Astrocyte of the spinal cord (primary cell): ENCODE data around the gene PML.

Experiments used
- DNase-seq: peaks from one replicate; pipeline ENCODE4 v3.0.0; 2011; ENCODE audit warnings: low read depth, low spot score
- H3K4me3 ChIP-seq: 2 replicates; pipeline ENCODE4 v1.5.1; 2011; ENCODE audit warnings: low read depth, mild to moderate bottlenecking, low read length, moderate library complexity
- in situ Hi-C: cut with HindIII; loops from 2 replicates; pipeline ENCODE4 v1.10.0; 2017; ENCODE audit warnings: low sequenced_read_pairs
- TF ChIP-seq, protein P1 (sequence below): IDR thresholded peaks from 2 replicates; pipeline ENCODE4 v1.5.1; 2012; ENCODE audit warnings: low read depth, mild to moderate bottlenecking, low read length, inconsistent platforms

Gene PML

DNA sequence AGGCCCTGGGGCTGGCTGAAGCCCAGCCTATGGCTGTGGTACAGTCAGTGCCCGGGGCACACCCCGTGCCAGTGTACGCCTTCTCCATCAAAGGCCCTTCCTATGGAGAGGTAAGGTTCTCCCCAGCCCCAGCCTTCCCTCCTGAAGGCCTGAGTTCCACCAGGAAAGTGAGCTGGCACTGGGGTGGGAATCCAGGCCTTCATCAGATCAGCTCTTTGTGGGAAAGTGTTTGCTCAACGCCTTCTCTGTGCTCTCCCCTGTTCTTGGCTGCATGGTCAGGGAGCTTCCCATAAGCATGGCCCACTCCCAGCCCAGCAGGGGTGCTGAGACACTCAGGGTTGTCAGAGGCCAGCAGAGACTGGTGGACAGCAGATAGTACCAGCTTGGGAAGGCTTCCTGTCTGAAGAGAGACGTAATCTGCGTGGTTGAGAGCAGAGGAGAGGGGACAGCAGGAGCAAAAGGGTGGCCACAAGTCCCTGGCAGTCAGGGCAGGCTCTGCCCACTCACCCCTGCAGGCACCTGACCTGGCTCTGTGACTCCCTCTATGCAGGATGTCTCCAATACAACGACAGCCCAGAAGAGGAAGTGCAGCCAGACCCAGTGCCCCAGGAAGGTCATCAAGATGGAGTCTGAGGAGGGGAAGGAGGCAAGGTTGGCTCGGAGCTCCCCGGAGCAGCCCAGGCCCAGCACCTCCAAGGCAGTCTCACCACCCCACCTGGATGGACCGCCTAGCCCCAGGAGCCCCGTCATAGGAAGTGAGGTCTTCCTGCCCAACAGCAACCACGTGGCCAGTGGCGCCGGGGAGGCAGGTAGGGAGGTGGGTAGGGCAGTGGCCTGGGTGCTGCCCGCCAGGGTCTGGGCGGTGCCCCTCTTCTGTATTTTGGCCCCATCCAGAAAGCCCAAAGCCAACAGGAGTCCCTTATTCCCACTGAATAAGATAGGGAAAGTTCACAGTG is 38.4 kb downstream of the PML start:
- in situ Hi-C loops = no loop called here
- TF ChIP-seq, protein P1, sequence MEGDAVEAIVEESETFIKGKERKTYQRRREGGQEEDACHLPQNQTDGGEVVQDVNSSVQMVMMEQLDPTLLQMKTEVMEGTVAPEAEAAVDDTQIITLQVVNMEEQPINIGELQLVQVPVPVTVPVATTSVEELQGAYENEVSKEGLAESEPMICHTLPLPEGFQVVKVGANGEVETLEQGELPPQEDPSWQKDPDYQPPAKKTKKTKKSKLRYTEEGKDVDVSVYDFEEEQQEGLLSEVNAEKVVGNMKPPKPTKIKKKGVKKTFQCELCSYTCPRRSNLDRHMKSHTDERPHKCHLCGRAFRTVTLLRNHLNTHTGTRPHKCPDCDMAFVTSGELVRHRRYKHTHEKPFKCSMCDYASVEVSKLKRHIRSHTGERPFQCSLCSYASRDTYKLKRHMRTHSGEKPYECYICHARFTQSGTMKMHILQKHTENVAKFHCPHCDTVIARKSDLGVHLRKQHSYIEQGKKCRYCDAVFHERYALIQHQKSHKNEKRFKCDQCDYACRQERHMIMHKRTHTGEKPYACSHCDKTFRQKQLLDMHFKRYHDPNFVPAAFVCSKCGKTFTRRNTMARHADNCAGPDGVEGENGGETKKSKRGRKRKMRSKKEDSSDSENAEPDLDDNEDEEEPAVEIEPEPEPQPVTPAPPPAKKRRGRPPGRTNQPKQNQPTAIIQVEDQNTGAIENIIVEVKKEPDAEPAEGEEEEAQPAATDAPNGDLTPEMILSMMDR = no peak

GRCh38 chr15:74034206-74034755 is 39.8 kb downstream of the PML start:
- in situ Hi-C loops = no loop called here
- DNase-seq = no peak
- TF ChIP-seq, protein P1 = no peak
- H3K4me3 ChIP-seq = no peak overlapping the region

More for the DNA sequence above, 38.4 kb downstream of the PML start:
- no peak overlapping the region for H3K4me3 ChIP-seq
- DNase-seq = no peak

- H3K4me3 ChIP-seq = no peak overlapping the region
- TF ChIP-seq, protein P1 = no peak
- in situ Hi-C loops = no loop called here
- DNase-seq = no peak
Measured at GRCh38 chr15:74035121-74036017, 40.9 kb downstream of the PML start.

DNA sequence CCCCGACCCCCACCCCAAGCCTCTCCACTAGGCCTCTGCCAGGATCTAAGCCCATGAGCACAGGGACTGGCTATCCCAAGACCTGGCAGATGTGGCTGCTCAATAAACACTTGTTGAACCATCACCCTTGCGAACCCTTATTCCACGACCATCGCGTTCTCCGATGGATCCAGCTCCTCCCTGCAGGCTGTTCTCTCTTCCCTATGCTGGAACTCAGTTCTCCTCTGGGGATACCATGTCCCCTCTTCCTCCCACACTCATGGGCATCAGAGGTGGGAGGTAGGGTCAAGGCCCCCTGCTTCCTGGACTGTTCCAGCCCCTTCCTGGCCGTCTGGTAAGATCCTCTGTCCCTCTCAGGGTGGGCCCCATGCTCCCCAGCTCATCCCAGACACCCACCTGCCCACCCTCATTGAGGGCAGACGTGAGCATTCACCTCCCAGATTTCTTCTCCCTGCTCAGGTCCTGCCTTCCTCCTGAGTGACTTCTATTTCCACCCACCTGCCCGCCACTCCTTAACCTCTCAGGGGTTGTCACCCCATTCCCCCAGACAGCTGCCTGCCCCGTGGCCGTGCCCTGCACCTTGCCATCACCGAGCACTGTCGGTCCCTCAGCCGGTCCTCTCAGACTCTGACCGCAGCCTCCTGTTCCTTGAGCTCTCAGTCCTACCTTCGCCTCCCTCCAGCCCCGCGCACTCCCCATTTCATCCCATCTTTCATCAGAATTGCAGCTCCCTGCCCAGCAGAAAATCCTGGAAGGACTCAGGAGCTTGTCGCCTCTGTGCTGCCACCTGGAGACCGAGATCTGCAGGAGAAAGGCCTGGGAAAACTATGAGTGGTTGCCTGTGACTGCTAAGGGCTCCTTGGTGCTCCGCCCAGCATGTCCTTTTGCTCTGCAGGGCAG is 42.0 kb downstream of the PML start:
- in situ Hi-C loops = no loop called here
- no peak overlapping the region for H3K4me3 ChIP-seq
- TF ChIP-seq, protein P1 = peak; percentile 75
- DNase-seq = peak; percentile 65

GRCh38 chr15:74037171-74038117 is 42.9 kb downstream of the PML start:
- TF ChIP-seq, protein P1 = no peak
- DNase-seq = no peak
- in situ Hi-C loops = no loop called here
- no peak overlapping the region for H3K4me3 ChIP-seq
